ENCODE measurements around the gene ZMYND19. TPM values are rescaled to one million over a fixed set of nuclear protein-coding genes. Genes with fewer than 3 reads are reported as not detected.

Gene ZMYND19
- total RNA-seq, 4 donors from 2014 or later: 9.5 to 22.1 (median 11.7) TPM

- no peak for ATAC-seq (ENCODE audit: low FRiP score)
- no peak for TF ChIP-seq CTCF (IDR thresholded peaks at IDR 0.05)
- no peak for DNase-seq (ENCODE audit: low spot score)
Observed at GRCh38 chr9:137613259-137613658, 22.9 kb upstream of the ZMYND19 start.

DNA sequence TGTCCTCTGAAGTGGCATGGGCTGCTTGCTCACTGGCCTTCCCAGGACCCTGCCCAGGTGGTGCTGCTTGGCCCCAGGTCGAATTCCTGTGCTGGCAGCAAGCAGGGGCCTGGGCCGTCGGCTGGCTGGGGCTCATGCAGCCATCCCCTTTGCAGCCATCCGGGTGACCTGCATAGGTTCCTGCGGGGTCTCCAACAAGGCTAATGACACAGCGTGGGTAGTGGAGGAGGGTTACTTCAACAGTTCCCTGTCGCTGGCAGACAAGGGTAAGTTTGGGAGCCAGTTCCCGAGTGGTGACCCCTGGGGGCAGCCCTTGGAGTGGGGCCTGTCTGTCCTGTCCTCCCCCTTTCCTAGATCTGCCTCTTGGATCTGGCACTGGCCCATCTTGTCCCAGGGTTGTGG lies 22.4 kb upstream of the ZMYND19 start:
- DNase-seq (ENCODE audit: low spot score): no peak
- ATAC-seq (ENCODE audit: low FRiP score): no peak
- no peak for TF ChIP-seq CTCF (IDR thresholded peaks at IDR 0.05)

GRCh38 chr9:137611623-137612609 lies 21.6 kb upstream of the ZMYND19 start:
- ATAC-seq (ENCODE audit: low FRiP score) (peak; percentile 85), DNase-seq (ENCODE audit: low spot score) (no peak)
- no peak for TF ChIP-seq CTCF (IDR thresholded peaks at IDR 0.05)

DNA sequence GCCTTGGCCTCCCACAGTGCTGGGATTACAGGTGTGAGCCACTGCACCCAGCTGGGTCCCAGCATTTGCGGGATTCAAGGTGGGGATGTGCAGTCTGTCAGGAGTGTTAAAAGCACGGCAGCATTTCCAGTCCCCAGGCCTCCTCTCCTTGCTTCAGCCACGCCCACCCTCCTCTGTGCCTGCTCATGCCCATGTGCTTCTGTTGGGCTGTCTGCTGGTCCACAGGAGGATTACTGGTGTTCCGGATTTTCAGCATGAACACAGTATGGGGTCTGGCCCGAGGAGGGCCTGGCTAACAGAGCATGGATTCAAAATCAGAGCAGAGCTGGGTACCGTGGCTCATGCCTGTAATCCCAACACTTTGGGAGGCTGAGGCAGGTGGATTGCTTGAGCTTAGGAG lies 20.6 kb upstream of the ZMYND19 start:
- ATAC-seq (ENCODE audit: low FRiP score) (no peak), DNase-seq (ENCODE audit: low spot score) (no peak)
- TF ChIP-seq CTCF (IDR thresholded peaks at IDR 0.05): no peak

GRCh38 chr9:137607141-137607857 lies 17.0 kb upstream of the ZMYND19 start:
- DNase-seq (ENCODE audit: low spot score) (no peak), ATAC-seq (ENCODE audit: low FRiP score) (no peak)
- no peak for TF ChIP-seq CTCF (IDR thresholded peaks at IDR 0.05)

DNA sequence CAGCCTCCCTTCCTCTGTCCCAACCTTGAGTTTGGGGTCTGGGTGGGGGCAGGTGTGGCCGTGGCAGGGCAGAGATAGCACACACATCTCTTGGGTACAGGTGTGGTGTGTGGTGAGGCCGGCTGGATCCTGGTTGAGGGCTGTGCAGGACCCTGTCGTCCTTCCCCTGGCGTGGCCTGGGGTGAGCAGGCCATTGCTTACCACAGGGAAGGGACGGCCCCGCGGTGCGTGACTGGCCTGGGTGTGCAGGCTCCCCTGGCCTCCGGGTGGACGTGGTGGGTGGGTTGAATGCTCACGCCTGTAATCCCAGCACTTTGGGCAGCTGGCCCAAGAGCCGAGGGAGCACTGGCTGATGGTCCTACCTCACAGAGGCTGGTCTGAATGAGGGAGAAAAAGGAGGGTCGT lies 16.4 kb upstream of the ZMYND19 start:
- DNase-seq (ENCODE audit: low spot score) (no peak), ATAC-seq (ENCODE audit: low FRiP score) (no peak)
- no peak for TF ChIP-seq CTCF (IDR thresholded peaks at IDR 0.05)

All from omental fat pad (tissue), 4 donors.